ENCODE results near the gene SAFB2.
A peak's percentile ranks its signal among the peaks of the same experiment; 100 is the strongest.

SAFB2 gene

DNA sequence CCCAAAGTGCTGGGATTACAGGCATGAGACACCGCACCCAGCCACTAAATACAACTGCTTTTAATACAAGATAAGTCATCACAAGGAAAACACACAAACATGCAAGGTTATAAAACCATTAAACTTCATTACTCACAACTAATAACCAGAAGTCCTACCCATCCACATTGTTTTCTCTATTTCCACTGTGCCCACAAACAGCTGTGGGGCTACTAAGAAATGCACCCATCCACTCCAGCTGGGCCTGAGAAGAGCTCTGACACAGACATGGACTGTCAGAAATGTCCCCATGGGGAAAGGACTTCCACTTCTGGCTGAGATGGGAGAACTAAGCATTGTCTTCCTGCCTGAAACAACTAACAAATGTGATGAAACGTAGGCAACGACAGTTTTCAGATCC, 17.2 kb downstream of the SAFB2 start:
- no peak for DNase-seq

DNA sequence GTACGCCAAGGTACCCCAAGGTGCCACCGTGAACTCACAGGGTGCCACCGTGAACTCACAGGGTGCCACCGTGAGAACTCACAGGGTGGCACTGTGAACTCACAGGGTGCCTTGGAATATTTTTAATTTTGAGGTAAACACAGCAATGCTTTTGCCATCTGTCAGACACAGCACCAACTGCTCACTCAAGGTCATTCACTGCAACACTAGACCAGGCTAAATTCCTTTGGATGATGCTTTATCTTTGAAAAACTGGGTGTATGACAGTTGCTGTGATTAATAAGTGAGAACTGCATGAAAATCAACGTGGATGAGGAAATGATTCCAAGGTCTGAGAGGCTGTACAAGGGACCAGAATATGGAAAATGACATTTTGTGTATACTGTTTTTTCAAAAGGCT, 18.9 kb downstream of the SAFB2 start:
- DNase-seq, result no peak

GRCh38 chr19:5600797-5601196, 21.8 kb downstream of the SAFB2 start:
- no peak for DNase-seq

DNA sequence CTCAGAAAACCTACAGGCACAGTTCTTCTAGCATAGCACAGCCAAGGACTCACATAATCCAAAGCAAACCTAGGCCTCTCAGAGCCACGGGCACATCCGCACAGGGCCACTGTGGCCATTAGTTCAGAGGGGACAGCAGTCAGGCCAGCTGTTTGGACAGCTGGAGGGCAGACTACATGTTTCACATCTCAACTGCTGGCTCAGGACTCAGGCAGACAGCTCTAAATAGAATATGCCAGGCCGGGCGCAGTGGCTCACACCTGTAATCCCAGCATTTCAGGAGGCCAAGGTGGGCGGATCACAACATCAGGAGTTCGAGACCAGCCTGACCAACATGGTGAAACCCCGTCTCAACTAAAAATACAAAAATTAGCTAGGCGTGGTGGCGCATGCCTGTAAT, 26.8 kb downstream of the SAFB2 start:
- DNase-seq, result no peak

DNA sequence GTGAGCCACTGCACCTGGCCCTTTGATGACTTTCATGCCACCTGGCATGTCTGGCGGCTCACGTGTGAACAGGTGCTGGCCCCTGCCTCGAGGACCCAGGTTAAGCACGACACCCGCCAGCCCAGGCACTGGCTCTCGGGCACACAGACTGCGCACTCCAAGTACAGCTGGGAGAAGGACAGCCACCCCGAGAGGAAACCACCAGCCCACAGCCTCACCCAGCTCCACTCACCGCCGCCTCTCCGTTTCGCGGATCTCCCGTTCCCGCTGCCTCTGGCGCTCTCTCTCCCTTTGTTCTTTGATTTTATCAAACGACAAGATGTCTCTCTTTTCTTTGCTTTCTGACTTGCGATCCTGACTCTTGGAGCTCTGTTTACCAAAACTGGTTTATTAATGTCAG, 27.4 kb downstream of the SAFB2 start:
- no peak for DNase-seq

GRCh38 chr19:5594521-5594950, 28.0 kb downstream of the SAFB2 start:
- no peak for DNase-seq

DNA sequence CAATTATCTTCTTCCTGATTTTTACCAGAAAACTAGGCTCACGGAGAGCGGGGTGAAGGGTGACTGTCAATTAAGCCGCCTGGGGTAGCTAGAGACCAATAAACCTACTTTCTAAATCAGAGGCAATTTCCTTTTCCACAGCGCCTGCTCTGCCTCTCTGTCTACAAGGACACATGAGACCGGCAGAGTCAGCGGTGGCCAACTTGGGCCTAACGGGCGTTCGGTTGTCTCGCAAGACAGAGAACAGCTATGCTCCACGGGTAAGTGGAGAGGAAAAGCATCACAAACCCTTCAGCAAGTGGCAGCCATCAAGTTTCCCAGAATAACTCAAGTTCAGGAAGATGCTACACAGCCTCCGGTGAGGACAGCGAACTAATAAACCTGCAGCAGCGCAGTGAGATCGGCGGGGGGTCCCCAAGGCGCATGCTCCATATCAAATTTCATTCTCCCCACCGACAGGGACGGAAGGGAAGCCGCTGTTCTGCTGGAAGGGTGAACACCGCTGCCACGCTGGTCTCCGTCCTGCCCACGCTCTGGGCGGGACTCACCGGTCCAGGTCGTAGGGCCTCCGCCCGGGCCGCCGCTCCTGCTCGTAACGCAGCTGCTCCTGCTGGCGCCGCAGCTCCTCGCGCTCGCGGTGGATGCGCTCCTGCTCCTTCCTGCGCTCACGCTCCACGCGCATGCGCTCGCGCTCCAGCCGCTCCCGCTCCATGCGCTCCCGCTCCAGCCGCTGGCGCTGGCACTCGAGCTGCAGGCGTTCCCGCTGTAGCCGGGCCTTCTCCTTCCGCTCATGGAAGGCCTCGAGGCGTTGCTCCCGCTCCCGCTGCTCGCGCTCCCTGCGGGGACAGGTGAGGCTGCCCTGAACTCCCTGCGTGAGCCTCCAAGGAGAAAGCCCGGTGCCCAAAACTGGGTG, 29.0 kb downstream of the SAFB2 start:
- DNase-seq, result no peak

- DNase-seq, result no peak
Observed at GRCh38 chr19:5592531-5593342, 29.8 kb downstream of the SAFB2 start.

DNA sequence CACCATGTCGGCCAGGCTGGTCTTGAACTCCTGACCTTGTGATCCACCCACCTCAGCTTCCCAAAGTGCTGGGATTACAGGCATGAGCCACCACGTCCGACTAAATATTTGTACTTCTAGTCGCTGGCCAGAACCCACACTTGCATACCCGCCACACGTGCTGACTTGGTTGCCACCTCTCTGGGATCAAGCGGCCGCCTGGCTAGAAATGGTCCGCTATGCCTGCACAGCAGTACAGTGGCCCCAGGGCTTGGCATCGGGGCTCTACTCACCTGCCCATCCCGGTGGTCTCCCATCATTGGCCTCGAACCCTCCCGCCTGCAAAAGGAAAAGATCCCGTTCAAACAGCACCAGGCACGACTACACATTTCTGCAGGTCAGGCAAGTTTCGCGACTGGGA, 31.1 kb downstream of the SAFB2 start:
- no peak for DNase-seq

- no peak for DNase-seq
Observed at GRCh38 chr19:5590865-5591154, 31.8 kb downstream of the SAFB2 start.

- DNase-seq, result no peak
Observed at GRCh38 chr19:5590151-5590864, 32.3 kb downstream of the SAFB2 start.

DNA sequence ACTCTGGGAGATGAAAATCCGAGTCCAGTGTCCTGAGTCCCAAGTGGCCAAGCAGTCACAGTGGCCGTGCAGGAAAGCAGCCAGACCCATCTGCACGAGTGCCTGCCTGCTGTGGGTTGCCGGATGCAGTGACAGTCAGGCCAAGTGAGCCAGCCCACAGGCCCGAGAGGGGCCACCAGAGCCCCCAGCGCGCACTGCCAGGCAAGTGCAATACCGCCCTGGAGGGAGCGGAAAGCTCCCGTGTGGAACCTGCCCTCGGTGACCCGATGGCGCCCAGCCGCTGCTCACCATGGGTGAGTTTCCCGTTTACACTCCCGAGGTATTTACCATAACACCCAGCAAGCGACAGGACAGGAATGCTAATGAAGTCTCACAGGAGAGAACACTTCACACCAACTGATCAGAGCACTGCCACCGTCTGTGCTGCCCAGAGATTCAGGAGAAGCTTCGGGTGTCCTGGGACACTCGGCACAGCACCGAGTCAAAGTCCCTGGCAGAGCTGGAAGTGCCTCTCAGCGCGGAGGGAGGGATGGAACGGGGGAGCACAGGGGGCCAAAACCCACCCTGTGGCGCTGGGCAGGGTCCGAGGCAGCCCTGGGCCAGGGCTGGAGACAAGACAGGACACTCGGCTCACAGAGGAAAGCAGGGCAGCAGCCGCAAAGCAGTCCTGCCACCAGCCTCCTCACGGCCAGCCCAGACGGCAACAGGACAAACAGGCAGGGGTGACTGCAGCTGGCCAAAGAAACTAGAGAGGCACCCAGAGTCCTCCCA, 33.5 kb downstream of the SAFB2 start:
- no peak for DNase-seq

GRCh38 chr19:5588441-5588840, 34.1 kb downstream of the SAFB2 start:
- no peak for DNase-seq

DNA sequence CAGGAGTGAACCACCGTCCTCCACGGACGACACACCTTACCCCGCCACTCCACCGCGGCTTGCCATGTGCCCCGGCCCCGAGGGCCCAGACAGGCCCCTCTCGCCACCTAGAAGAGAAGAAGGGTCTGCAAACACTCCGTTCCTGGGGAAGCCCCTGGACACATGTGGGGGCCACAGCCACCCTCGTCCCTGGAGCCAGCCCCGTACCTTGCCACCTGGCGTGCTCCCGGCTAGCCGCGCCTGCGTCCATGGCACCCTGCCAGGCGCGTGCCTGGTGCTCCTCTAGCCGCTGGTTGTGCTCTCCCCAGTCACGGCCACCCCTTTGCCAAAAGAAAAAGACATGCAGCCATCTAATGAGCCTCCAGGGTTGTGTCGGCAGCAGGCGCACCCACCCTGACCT, 34.9 kb downstream of the SAFB2 start:
- no peak for DNase-seq

GRCh38 chr19:5587071-5587455, 35.5 kb downstream of the SAFB2 start:
- DNase-seq, result no peak

DNA sequence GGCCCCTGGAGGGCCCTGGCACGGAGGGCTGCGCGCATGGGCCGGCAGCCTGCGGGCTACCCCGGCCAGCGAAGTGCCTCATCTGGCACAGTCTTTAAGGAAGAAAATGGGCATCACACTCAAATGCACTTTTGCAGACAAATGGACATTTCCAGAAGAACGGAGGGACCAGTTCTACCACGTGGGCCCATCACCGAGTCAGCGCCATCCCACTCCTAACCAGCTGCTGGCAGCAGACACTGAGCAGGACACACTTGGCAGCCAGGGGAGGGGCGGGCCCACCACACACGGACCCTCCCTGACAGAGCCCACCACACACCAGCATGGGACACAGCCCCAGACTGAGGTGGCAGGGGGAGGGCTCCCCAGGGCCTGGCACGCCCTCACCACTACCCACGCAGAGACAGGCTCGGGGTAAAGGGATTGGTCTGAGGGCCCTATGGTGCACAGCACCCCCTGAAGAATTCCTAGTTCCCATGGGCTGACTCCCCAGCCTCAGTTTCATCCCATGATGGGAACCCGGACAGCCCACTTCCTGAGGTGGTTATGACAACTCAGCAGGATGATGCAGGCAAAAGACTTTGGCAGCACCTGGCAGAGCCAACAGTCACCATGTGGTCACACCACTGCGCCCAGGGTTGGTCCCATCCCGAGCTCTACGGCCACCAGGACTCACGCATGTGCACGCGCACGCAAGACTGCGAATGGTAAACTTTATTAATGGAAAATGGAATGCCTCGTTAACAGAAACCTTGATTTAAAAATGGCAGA, 36.1 kb downstream of the SAFB2 start:
- DNase-seq, result no peak

GRCh38 chr19:5585461-5586299, 36.9 kb downstream of the SAFB2 start:
- no peak for DNase-seq

- DNase-seq, result peak; percentile 85
Observed at GRCh38 chr19:5580161-5580571, 42.4 kb downstream of the SAFB2 start.

DNA sequence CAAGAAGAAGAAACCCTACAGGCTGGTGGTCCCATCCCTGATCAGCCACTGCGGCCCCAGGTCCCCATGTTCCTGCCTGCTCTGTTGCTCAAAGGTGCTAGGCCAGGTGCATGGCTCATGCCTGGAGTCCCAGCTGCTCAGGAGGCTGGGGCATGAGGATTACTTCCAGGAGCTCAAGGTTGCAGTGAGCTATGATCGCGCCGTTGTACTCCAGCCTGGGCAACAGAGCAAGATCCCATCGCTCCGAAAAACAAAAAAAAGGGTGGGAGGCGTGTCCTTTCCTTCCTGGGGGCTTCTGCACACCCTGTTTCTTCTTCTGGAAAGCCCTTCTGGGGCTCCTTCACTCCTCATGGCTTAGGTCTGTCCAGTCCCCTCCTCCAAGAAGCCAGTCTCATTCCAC, 42.9 kb downstream of the SAFB2 start:
- DNase-seq, result no peak

- no peak for DNase-seq
Observed at GRCh38 chr19:5579286-5579685, 43.3 kb downstream of the SAFB2 start.
